ENCODE results near the gene GALNT2. TPM values are rescaled to one million over a fixed set of nuclear protein-coding genes. Genes with fewer than 3 reads are reported as not detected.

Gene GALNT2
- total RNA-seq, 1 experiment from 2014 or later, result 25.5 TPM

- no peak for DNase-seq (ENCODE audit: low spot score)
Measured at GRCh38 chr1:230050973-230051735, 15.9 kb upstream of the GALNT2 start.

DNA sequence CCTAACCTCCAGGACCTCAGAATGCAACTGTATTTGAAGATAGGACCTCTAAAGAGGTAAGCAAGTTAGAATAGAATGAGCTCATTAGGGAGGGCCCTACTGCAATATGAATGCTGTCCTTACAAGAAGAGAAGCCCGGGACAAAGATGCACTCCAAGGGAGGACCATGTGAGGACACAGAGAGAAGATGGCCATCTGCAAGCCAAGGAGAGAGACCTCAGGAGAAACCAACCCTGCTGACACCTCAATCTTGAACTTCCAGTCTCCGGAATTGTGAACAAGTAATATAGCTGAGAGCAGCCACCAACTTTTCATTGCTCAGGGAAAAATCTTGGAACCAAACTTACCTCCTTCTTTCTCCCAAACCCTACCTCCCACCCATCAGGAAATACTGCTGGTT, 15.0 kb upstream of the GALNT2 start:
- no peak for DNase-seq (ENCODE audit: low spot score)

DNA sequence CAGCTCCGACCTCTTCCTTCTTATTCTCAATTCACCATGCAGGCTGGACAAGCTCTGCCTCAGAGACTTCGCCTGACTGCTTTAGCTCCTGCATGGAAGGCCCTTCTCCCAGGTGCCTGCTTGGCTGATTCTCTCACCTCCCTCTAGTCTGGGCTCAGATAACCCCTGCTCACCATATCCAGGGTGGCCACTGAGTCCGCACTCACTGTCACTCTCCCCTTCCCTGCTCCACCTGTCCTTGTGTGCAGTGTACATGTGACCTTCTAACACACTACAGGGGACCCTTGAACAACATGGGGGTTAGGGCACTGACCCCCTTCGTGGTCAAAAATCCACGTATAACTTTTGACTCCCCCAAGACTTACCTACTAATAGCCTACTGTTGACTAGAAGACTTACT, 14.4 kb upstream of the GALNT2 start:
- DNase-seq (ENCODE audit: low spot score), result no peak

DNA sequence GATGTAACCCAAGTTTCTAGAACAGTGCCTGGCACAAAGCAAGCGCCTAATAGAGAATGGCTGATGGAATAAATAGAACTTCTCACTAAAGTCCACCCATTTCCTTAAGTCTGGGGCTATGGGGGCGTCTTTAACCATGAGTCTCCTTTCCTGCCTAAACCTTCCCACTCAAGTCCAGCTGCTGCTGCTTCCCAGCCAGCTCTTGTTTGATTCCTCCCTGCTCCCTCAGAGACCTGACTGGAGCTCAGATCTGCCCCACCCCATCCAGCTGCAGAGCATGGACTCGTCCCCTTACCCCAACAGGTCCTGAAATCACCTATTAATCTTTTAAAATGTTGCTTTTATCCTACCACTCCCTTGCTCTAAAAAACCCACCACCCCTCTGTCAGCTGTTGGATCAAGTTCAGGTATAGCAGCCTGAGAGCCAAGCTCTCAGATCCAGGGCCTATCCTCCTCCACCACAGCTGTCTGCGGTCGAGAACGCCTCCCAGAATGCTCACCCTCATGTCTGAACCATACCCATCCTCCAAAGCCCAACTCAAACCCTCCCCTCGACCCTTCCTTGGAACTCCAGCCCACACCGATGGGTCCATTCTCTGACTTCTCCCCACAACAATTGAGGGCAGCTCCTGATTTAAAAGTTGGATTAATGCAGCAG, 12.8 kb upstream of the GALNT2 start:
- no peak for DNase-seq (ENCODE audit: low spot score)

DNA sequence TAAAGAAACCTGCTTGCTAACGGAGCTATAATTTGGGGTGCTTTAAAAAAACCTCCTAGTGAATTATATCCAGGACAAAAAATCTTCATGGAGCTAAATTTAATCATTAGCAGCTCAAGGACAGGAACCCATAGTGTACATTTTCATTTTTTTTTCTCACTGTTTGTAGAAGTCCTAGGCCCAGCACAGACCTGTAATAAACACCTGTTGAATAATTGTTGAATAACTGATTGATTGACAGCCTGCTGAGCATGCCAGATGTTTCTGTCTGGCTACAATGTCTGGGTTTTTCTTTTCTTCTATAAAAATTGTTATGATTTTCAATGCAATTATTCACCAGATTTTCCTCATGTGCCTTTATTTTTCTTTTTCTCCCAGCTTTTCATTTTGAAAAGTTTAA, 10.9 kb upstream of the GALNT2 start:
- no peak for DNase-seq (ENCODE audit: low spot score)

DNA sequence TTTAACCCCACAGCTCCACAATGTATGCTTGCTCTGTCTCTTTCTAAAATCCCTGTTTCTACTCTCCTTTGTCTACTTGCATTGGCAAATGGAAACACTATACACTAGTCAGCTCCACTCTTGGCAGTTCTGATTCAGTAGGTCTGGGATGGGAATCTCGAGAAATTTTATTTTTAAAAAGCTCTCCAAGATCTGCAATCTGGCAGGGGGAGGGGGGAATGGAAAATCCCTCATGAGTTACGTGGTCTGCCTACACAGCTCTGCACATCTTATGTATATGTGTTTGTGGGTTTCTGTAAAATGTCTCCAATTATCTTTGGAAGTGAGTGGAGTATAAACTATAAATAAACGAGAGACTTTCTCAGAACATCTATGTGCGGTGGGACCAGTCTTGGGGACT, 9.9 kb upstream of the GALNT2 start:
- no peak for DNase-seq (ENCODE audit: low spot score)

DNA sequence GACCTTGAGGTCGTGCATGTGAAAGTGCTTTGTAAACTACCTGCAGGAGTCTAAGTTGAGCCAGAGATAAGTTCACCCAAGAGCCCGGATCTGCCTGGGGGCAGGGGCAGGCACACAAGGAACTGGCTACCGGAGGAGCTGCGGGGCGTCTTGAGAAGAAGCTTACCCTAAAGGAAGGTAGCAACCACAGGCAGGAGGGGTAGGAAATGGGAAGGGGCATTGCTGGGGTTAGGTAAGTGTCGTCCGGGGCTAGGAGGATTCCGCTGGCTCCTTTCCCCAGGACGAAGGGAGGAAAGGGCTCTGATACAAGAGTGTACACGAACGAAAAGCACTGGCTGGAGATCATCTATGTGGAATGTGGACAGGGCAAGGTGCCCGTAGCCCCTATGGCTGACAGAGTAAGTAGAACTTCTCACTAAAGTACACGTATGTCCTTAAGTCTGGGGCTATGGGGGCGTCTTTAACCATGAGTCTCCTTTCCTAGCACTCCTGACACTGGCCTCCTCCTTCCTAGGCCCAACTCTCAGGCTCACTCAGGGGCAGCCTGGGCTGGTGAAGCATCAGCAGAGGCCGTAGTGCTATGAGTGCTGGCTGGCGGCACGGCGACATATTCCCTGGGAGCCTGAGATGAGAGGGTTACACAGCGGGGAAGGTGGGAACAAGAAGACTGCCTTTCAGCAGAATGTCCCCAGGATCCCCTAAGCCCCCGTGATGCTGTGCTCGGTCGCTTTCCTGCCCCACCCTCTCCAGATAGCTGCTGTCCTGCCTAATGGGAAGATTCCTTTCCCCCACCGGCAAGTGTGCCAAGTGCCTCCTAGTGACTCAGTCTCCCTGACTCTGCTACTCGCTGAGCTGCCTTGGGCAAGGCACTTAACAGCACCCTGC, 9.1 kb upstream of the GALNT2 start:
- DNase-seq (ENCODE audit: low spot score), result no peak

- no peak for DNase-seq (ENCODE audit: low spot score)
Measured at GRCh38 chr1:230058626-230059025, 8.4 kb upstream of the GALNT2 start.

DNA sequence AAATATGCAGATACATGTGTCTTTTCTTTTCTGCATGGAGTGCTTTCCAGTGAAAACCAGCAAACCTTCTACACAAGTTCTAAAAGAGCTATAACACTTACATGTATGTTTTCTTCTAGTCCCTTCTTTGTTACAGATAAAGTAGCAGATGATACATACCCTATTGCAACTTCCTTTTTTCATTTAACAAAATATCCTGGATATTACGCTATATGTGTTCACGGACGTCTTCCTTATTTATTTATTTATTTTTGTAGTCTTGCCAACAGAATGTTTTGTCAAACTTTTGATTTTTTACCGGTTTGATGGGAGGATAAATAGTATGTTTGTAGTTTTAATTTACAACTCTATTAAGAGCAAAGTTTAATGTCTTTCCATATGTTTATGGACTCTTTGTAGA, 5.2 kb upstream of the GALNT2 start:
- no peak for DNase-seq (ENCODE audit: low spot score)

DNA sequence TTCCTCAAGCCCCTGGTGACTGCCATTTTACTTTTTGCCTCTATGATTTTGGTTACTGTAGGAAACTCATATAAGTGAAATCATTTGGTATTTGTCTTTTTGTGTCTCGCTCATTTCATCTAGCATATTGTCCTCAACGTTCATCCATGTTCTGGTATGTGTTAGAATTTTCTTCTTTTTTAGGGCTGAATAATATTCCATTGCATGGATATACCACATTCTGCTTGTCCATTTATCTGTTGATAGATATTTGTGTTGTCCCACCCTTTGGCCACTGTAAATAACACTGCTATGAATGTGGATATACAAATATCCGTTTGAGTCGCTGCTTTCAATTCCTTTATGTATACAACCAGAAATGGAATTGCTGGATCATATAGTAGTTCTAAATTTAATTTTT, 4.5 kb upstream of the GALNT2 start:
- no peak for DNase-seq (ENCODE audit: low spot score)

GRCh38 chr1:230064283-230064682, 2.8 kb upstream of the GALNT2 start:
- DNase-seq (ENCODE audit: low spot score), result no peak

DNA sequence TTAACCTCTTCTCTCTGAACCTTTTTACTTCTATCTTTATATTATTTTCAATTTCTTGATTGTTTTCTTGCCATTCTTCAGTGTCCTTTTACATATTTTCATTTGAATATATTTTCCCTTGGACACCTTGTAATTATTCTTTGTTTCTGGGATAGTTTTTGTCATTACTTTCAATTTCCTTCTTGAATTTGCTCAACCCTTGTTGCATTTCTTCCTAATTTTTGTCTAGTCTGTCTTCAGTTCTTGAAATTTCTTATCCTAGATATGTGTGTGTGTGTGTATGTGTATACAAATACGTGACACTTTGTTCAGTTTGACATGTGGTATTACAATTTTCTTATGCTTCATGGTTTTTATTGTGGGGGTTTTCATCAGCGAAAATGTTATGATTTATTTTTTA, 1.9 kb upstream of the GALNT2 start:
- DNase-seq (ENCODE audit: low spot score), result no peak

GRCh38 chr1:230065571-230065970, 1.5 kb upstream of the GALNT2 start:
- DNase-seq (ENCODE audit: low spot score), result no peak

DNA sequence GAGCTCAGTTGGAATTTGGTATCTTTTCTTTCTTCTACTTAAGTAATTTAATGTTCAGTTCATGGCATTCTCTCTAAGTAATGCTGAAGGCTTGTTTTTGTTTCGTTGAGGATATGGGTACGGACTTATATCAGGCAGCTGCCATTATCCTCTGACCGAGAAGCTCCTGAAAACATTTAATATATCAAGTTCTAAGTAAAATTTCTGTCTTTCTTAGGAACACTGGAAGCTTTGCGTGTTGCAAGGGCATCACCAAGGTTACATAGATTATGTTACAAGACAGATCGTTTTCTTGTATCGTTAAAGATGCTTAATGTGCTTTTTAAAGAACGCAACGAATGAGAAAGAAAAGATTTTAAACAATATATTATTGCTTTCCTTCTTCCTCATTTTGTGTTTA, 1.0 kb upstream of the GALNT2 start:
- no peak for DNase-seq (ENCODE audit: low spot score)

GRCh38 chr1:230067419-230067870, 407 bp downstream of the GALNT2 start:
- peak; percentile 34 for DNase-seq (ENCODE audit: low spot score)

GRCh38 chr1:230067871-230068620, 1.0 kb downstream of the GALNT2 start:
- DNase-seq (ENCODE audit: low spot score), result peak; percentile 46

- DNase-seq (ENCODE audit: low spot score), result peak; percentile 47
Measured at GRCh38 chr1:230068621-230068873, 1.5 kb downstream of the GALNT2 start.

- DNase-seq (ENCODE audit: low spot score), result no peak
Measured at GRCh38 chr1:230068952-230069684, 2.1 kb downstream of the GALNT2 start.

DNA sequence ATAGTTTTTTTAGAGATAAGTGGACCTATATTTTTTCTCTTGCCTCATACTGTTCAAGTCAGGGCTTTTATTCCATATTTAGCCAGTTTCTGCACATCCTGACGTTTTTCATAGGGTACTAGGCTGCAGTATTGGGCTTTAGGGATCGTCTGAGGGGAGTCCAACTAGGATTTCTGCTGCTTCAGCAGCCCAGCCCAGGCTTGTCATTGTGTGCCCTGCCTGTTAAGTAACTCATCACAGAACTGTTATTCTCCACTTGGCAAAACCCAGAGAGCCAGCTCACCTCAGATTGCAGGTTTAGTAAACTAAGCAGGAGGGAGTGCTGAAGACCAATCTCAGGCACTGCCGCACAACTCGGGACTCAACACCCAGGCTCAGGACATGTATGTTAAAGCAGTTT, 2.8 kb downstream of the GALNT2 start:
- DNase-seq (ENCODE audit: low spot score), result no peak

DNA sequence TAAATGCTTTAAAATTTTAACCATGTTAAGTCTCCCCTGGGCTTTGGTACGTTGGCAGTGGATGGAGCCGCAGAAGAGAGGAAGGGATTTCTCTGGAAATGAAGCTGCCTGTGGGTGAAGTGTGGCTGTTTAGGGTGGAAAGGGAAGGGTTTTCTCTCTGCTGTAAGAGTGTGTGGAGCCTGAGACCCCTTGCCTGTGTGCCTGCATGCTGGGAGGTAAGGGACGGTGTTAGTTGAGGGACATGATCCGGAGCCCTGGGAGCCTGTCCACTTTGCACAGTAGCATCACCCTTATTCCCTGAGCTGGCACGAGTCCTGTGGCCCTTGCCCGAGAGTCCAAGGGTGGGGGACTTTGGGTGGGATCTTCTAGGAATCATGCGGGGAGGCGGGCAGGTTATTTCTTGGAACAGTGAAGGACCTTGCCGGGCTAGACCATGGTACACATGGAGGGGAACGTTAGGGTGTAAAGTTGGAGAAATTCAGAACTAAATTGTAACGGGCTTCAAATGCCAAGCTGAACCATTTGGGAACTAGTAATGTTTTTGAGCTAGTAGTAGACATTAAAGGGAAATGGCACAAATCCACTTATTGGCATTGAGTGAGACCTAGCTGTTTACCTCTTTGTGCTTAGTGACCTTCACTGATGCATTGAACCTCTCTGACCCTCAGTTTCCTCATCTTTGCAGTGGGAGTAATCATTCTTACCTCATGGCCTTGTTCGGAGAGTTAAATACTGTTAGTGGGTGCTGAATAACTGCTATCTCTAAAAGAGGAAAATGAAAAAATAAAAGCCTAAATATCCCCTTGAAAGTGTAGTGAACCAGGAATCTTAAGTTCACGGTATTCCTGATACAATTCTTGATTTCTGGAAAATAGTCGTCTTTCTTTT, 3.5 kb downstream of the GALNT2 start:
- DNase-seq (ENCODE audit: low spot score), result no peak

All from HT-29 (cell line).